Prostate gland (tissue), 2 donors: ENCODE measurements around the gene DCC. TPM values are rescaled to one million over a fixed set of nuclear protein-coding genes. Genes with fewer than 3 reads are reported as not detected.

Experiments
- DNase-seq: peaks from one replicate; pipeline ENCODE4 v3.0.0-alpha.2; 2019; ENCODE audit warnings: low spot score
- H3K27ac ChIP-seq, 2 donors: fragments of 200-600 bp; sonication (generic); 2 replicates each; pipeline ENCODE4 v1.5.1; 2017 to 2019
- H3K27me3 ChIP-seq: fragments of 200-600 bp; sonication (generic); replicated peaks from 2 replicates; pipeline ENCODE4 v1.5.1; 2019; ENCODE audit not compliant: insufficient read depth
- H3K36me3 ChIP-seq, 2 donors: fragments of 200-600 bp; sonication (generic); 1 replicate in 1 of 2; 2 replicates in 1 of 2; pipeline versions ENCODE4 v1.5.1 to v1.8.1; 2017 to 2019
- H3K4me1 ChIP-seq: fragments of 200-600 bp; sonication (generic); replicated peaks from 2 replicates; pipeline ENCODE4 v1.5.1; 2019
- H3K4me3 ChIP-seq, 2 donors: fragments of 200-600 bp; sonication (generic); 2 replicates each; pipeline ENCODE4 v1.5.1; 2017 to 2019
- H3K9me3 ChIP-seq: fragments of 200-600 bp; sonication (generic); 2 replicates; pipeline ENCODE4 v1.5.1; 2017
- CTCF ChIP-seq, 4 experiments: fragments of 200-600 bp in 2 of 4; fragments of 450-650 bp in 2 of 4; sonication (generic) in 2 of 4; IDR thresholded peaks; 1 replicate in 3 of 4; 2 replicates in 1 of 4; pipeline ENCODE4 v1.5.1; 2016 to 2019; ENCODE audit warnings: antibody characterized with exemption in 4 of 4, mild to moderate bottlenecking in 2 of 4, moderate library complexity in 2 of 4
- POLR2A ChIP-seq: fragments of 450-650 bp; IDR thresholded peaks from one replicate; pipeline ENCODE4 v1.6.1; 2016; ENCODE audit warnings: antibody characterized with exemption, mild to moderate bottlenecking
- POLR2AphosphoS5 ChIP-seq: sonication (generic); formaldehyde crosslinking; IDR thresholded peaks from one replicate; pipeline ENCODE4 v1.6.1; 2017; ENCODE audit warnings: antibody characterized with exemption
- whole genome bisulfite sequencing: methylation state at CpG from one replicate; pipeline ENCODE4 v1.1.5; 2018; 5-methylcytosine and 5-hydroxymethylcytosine counted together
- intact Hi-C: fragments of 100-400 bp; cut with DNase I; formaldehyde crosslinking; loops from one replicate; pipeline ENCODE4 v1.14.2; 2022
- total RNA-seq, 2 donors: library from RNA; depleted of rRNA; stranded (reverse); fragments of >200 nt; gene quantifications; one replicate each; pipeline ENCODE4 v1.1.0, GENCODE V29; 2016

The DCC gene
- total RNA-seq, 2 donors from 2014 or later = 0.55 to 3.7 TPM

DNA sequence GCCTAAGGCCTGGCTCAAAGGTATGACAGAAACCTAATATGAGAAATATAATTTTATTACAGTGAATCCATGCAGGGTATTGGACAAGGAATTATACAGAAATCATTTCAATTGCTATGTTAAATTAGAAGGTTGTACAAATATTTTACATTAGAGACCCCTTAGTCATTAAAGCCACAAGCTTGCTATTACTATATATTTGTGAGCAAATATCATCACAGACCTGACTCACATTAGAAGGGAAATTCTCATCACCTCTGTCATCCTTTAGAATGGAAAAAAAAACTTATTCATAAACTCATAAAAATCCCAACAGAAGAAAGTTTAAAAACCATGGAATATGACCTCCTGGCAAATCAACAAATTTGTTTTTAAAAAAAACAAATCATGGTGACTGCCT is 277.9 kb downstream of the DCC start:
- no peaks in the 10 kb centered on the region for H3K4me1 ChIP-seq
- intact Hi-C loops = no loop called here
- TF ChIP-seq CTCF (IDR thresholded peaks at IDR 0.05) = no peak
- TF ChIP-seq POLR2AphosphoS5 = no peak
- no peak for TF ChIP-seq POLR2A
- DNase-seq = no peak
- no peak overlapping the region for H3K4me3 ChIP-seq
- H3K27me3 ChIP-seq = no peaks in the 10 kb centered on the region
- no peaks in the 10 kb centered on the region for H3K36me3 ChIP-seq
- H3K9me3 ChIP-seq = no peaks in the 10 kb centered on the region
- H3K27ac ChIP-seq = no peak overlapping the region

DNA sequence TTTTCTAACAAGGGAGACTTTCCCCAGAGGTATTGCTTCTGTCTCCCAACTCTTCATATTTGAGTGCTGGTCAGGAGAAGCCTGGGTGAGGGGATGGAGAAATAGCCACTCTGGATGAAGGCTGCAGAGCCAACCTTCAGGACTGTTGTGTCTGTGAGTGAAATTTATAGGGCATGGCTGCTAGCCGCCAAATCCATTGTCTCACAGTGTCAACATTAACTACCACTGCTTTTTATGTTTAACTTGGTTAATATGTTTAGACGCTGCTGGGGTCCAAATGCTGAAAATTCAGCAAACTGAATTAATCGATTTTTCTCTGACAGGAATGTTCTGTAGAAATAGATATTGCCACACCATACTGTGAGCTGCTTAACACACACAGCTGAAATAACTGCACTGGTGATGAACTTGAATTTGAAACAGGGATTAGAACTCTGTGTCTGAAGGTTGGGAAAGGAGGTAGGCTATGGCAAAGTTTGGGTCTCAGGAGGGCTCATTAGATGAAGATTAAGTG is 281.0 kb downstream of the DCC start:
- DNase-seq = no peak
- Histone ChIP-seq H3K27me3 (no peaks in the 10 kb centered on the region), H3K9me3 (no peaks in the 10 kb centered on the region), H3K4me1 (no peaks in the 10 kb centered on the region), H3K27ac (no peak overlapping the region), H3K36me3 (no peaks in the 10 kb centered on the region), H3K4me3 (no peak overlapping the region)
- intact Hi-C loops = no loop called here
- TF ChIP-seq CTCF (IDR thresholded peaks at IDR 0.05) (no peak), POLR2A (no peak), POLR2AphosphoS5 (no peak)
- WGBS = 46% methylated on average over 3 of the region's 3 CpGs

DNA sequence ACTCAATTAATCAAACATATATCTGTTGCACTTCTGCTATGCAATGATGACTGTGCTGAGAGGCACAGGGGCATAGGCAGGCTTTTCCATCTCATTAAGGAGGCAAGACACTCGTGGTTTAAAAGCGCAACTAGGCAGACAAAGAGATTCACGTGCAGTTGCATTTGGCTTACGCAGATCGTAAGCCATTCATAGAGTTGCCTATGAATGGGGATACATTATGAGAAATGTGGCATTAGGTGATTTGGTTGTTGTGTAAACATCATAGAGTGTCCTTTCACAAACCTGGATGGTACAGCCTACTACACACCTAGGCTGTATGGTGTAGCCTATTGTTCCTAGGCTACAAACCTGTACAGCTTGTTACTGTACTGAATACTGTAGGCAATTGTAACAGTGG is 284.7 kb downstream of the DCC start:
- Histone ChIP-seq H3K27ac (no peak overlapping the region), H3K4me1 (no peaks in the 10 kb centered on the region), H3K27me3 (no peaks in the 10 kb centered on the region), H3K4me3 (no peak overlapping the region), H3K36me3 (no peaks in the 10 kb centered on the region), H3K9me3 (no peaks in the 10 kb centered on the region)
- 90% methylated on average over 5 of the region's 5 CpGs for WGBS
- intact Hi-C loops = no loop called here
- no peak for DNase-seq
- no peak for TF ChIP-seq POLR2A
- TF ChIP-seq POLR2AphosphoS5 = no peak
- no peak for TF ChIP-seq CTCF (IDR thresholded peaks at IDR 0.05)

GRCh38 chr18:52636536-52636935 is 296.5 kb downstream of the DCC start:
- H3K27me3 ChIP-seq = no peaks in the 10 kb centered on the region
- no peak overlapping the region for H3K27ac ChIP-seq
- TF ChIP-seq POLR2A (no peak), POLR2AphosphoS5 (no peak), CTCF (IDR thresholded peaks at IDR 0.05) (no peak)
- no peaks in the 10 kb centered on the region for H3K9me3 ChIP-seq
- H3K4me1 ChIP-seq = no peaks in the 10 kb centered on the region
- no peak for DNase-seq
- H3K36me3 ChIP-seq = no peaks in the 10 kb centered on the region
- 91% methylated on average over 5 of the region's 5 CpGs for WGBS
- intact Hi-C loops = no loop called here
- H3K4me3 ChIP-seq = no peak overlapping the region

DNA sequence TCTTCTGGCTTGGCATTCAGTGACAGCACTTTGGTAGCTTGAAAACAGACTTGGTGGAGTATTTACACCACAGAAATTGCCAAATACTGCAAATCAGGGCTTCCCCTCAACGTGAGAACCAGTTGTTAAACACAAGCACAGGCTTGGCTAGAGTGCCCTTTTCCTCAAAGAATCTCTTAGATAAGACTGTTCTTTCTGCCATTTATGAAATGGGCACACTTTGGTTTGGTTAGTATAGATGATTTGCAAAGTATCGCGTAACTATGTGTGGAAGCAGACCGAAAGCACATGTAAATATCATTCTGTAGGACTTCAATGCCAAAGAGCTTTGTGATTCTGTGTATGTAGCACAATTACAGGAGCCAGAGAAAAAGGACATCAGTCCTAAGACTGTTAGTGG is 308.2 kb downstream of the DCC start:
- 77% methylated on average over 4 of the region's 4 CpGs for WGBS
- H3K9me3 ChIP-seq = no peaks in the 10 kb centered on the region
- intact Hi-C loops = no loop called here
- no peaks in the 10 kb centered on the region for H3K27me3 ChIP-seq
- no peak overlapping the region for H3K27ac ChIP-seq
- DNase-seq = no peak
- TF ChIP-seq CTCF (IDR thresholded peaks at IDR 0.05) (no peak), POLR2A (no peak), POLR2AphosphoS5 (no peak)
- H3K4me3 ChIP-seq = no peak overlapping the region
- H3K36me3 ChIP-seq = no peaks in the 10 kb centered on the region
- no peaks in the 10 kb centered on the region for H3K4me1 ChIP-seq
